Tibial nerve (tissue), 4 donors: Measurements from ENCODE around the gene DLGAP1.

ENCODE experiments used
- CTCF ChIP-seq, 5 experiments: fragments of 200-600 bp in 3 of 5; fragments of 450-650 bp in 2 of 5; sonication (generic) in 3 of 5; IDR thresholded peaks; one replicate each; pipeline ENCODE4 v1.5.1; 2016 to 2019; ENCODE audit warnings: antibody characterized with exemption in 5 of 5, mild to moderate bottlenecking in 3 of 5, moderate library complexity in 2 of 5
- EP300 ChIP-seq, 2 donors: sonication (generic); formaldehyde crosslinking; IDR thresholded peaks; one replicate each; pipeline ENCODE4 v1.6.1; 2017; ENCODE audit warnings: antibody characterized with exemption in 2 of 2, mild to moderate bottlenecking in 1 of 2
- POLR2A ChIP-seq, 2 donors: fragments of 450-650 bp; IDR thresholded peaks; one replicate each; pipeline ENCODE4 v1.6.1; 2017; ENCODE audit warnings: antibody characterized with exemption in 2 of 2, mild to moderate bottlenecking in 2 of 2, moderate library complexity in 2 of 2

GRCh38 chr18:3461704-3462103 lies 993.4 kb downstream of the DLGAP1 start:
- TF ChIP-seq CTCF (IDR thresholded peaks at IDR 0.05) (no peak), POLR2A (IDR thresholded peaks at IDR 0.05) (no peak), EP300 (IDR thresholded peaks at IDR 0.05) (no peak)
